HEK293T (cell line): Measurements from ENCODE around the gene SRCIN1.

Experiments
- ARNT ChIP-seq: fragments of 450-650 bp; IDR thresholded peaks from 2 replicates; pipeline ENCODE4 v1.6.1; 2017; ENCODE audit warnings: mild to moderate bottlenecking
- FOXM1 ChIP-seq: fragments of 450-650 bp; IDR thresholded peaks from 2 replicates; pipeline ENCODE4 v1.6.1; 2017; ENCODE audit warnings: mild to moderate bottlenecking, borderline replicate concordance
- SP1 ChIP-seq: fragments of 450-650 bp; IDR thresholded peaks from 2 replicates; pipeline ENCODE4 v1.6.1; 2017
- SUZ12 ChIP-seq: fragments of 450-650 bp; IDR thresholded peaks from 2 replicates; pipeline ENCODE4 v1.6.1; 2016; ENCODE audit warnings: mild to moderate bottlenecking
- ZNF384 ChIP-seq: fragments of 450-650 bp; IDR thresholded peaks from 2 replicates; pipeline ENCODE4 v1.6.1; 2016

GRCh38 chr17:38587203-38587602, 18.5 kb downstream of the SRCIN1 start:
- TF ChIP-seq ARNT (no peak), FOXM1 (no peak), ZNF384 (no peak), SUZ12 (no peak), SP1 (no peak)
